AG04449 (cell line): ENCODE results near the gene MIEF1.

ENCODE experiments used
- CTCF ChIA-PET: fragments of 350-600 bp; formaldehyde crosslinking; extraction: SDS; loops from one replicate; lab custom pipeline; 2021; ENCODE audit warnings: antibody characterized with exemption; lab: Yijun Ruan, JAX
- POLR2A ChIA-PET: fragments of 400-600, 350-600 bp; formaldehyde crosslinking; extraction: SDS; loops from one replicate; lab custom pipeline; 2020; ENCODE audit warnings: antibody characterized with exemption, inconsistent platforms; lab: Yijun Ruan, JAX
- DNase-seq: peaks from one replicate; pipeline ENCODE4 v3.0.0-alpha.2; 2010; ENCODE audit warnings: low read depth, low spot score
- H3K4me3 ChIP-seq: 2 replicates; pipeline ENCODE4 v1.5.1; 2011; ENCODE audit warnings: low read depth, mild to moderate bottlenecking, control low read depth, low read length
- CTCF ChIP-seq: IDR thresholded peaks from one replicate; pipeline ENCODE4 v1.5.1; 2011; ENCODE audit warnings: mild to moderate bottlenecking, moderate library complexity, low read length, control low read depth, inconsistent platforms; ENCODE audit not compliant: insufficient read depth; ENCODE audit errors: missing control alignments

Gene MIEF1

DNA sequence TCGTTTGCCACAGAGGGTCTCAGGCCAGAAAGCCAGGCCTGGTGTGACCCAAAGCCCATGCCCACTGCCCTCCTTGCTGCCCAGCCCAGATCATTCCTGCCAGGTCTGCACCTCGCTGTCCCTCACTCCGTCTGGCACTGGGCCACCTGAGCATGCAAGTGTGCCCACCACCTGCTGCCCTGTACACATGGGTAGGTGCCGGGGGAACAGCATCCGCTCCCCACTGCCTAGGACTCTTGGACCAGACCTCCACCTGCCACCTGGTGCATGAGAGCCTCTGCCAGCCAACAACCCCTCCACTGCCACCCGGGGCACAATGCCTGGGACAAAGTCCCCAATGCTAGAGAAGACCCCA is 32.8 kb upstream of the MIEF1 start:
- TF ChIP-seq CTCF = no peak
- no peak for DNase-seq
- ChIA-PET POLR2A (interaction anchor here (1.5 kb wide), 1 partner anchor 9 kb away, joined by 3 read pairs; no protein-coding TSS in a partner anchor), CTCF (interaction anchor here (1.7 kb wide), 1 partner anchor 60 kb away, joined by 4 read pairs; no protein-coding TSS in a partner anchor)
- no peak overlapping the region for H3K4me3 ChIP-seq

DNA sequence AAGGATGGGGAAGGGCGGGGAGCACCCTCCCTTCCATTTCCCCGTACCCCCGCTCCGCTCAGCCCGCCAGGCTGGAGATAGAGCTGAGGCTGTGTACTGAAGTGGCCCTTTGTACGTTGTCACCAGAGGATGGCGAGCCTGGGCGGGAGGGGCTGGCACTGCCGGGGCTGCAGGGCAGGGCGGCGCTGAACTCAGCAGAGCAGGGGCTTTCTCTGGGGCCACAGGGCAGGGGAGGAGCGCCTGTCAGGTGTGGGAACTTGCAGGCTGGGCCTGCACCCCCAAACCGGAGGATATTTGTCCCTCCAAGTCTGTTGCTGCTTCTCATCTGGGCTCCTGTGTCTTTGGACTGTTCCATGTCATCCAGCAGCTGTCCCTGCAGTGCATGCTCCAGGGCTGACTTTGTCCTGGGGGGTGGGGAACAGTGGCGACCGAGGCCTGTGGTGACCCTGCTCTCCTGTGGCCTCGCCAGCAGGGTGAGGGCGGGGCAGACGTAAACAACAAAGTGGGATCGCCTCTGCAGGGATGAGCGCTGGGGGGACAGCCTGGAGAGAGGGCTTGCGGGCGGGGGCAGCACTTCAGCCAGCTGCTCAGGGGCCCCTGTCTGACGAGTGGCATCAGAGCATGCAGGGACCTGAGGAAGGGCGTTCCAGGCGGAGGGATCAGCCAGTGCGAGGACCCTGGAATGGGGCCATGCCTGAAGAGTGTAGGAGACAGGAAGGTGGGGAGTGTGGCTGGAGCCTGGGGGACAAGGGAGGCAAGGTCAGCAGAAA is 32.2 kb upstream of the MIEF1 start:
- H3K4me3 ChIP-seq = no peak overlapping the region
- POLR2A ChIA-PET = interaction anchor here (1.5 kb wide), 1 partner anchor 9 kb away, joined by 3 read pairs; no protein-coding TSS in a partner anchor
- no peak for DNase-seq
- no peak for TF ChIP-seq CTCF
- CTCF ChIA-PET = interaction anchor here (1.7 kb wide), 1 partner anchor 60 kb away, joined by 4 read pairs; no protein-coding TSS in a partner anchor

GRCh38 chr22:39470451-39471291 is 31.4 kb upstream of the MIEF1 start:
- TF ChIP-seq CTCF = no peak
- DNase-seq = no peak
- ChIA-PET POLR2A (interaction anchor here (1.2 to 1.5 kb wide), 2 partner anchors 8 to 151 kb away, joined by 3 read pairs; partner anchors contain the start of gene RPL3), CTCF (interaction anchor here (1.0 to 1.7 kb wide), 3 partner anchors 16 to 554 kb away, joined by 3 to 9 read pairs (median 3); no protein-coding TSS in a partner anchor)
- H3K4me3 ChIP-seq = no peak overlapping the region

GRCh38 chr22:39471381-39472141 is 30.5 kb upstream of the MIEF1 start:
- no peak for DNase-seq
- CTCF ChIA-PET = interaction anchor here (0.6 to 1.7 kb wide), 4 partner anchors 11 to 553 kb away, joined by 3 to 9 read pairs (median 3); no protein-coding TSS in a partner anchor
- H3K4me3 ChIP-seq = no peak overlapping the region
- TF ChIP-seq CTCF = no peak
- POLR2A ChIA-PET = interaction anchor here (1.2 to 1.4 kb wide), 2 partner anchors 72 to 152 kb away, joined by 3 to 4 read pairs; partner anchors contain the start of genes RPL3 and TAB1

- no peak for DNase-seq
- ChIA-PET POLR2A (interaction anchor here (1.4 kb wide), 1 partner anchor 73 kb away, joined by 4 read pairs; the partner anchor contains the start of gene TAB1), CTCF (interaction anchor here (0.8 to 1.7 kb wide), 6 partner anchors 20 to 551 kb away, joined by 3 to 9 read pairs (median 4); no protein-coding TSS in a partner anchor)
- TF ChIP-seq CTCF = no peak
- H3K4me3 ChIP-seq = no peak overlapping the region
Observed at GRCh38 chr22:39472570-39473556, 29.2 kb upstream of the MIEF1 start.
